A549 (cell line): ENCODE measurements around the gene FSTL4. TPM values are rescaled to one million over a fixed set of nuclear protein-coding genes. Genes with fewer than 3 reads are reported as not detected.

Experiments used
- ATAC-seq, 2 experiments: fragments of 200-7000 bp in 1 of 2; fragments of >200 bp in 1 of 2; cut with Nextera tagmentation in 1 of 2; cut with Tn5 transposase in 1 of 2; 3 replicates each; pipeline versions ENCODE4 v1.8.0 to v1.9.1; 2018 to 2020; ENCODE audit warnings: mild to moderate bottlenecking in 1 of 2, moderate library complexity in 1 of 2
- CTCF ChIA-PET: fragments of 300-600 bp; sonication (Branson Sonifier 250); formaldehyde crosslinking; extraction: SDS; loops from one replicate; lab custom pipeline; 2021; ENCODE audit warnings: antibody characterized with exemption, inconsistent platforms; lab: Yijun Ruan, JAX
- POLR2A ChIA-PET: fragments of 350-600 bp; formaldehyde crosslinking; extraction: SDS; loops from one replicate; lab custom pipeline; 2021; ENCODE audit warnings: antibody characterized with exemption, inconsistent platforms; lab: Yijun Ruan, JAX
- DNase-seq, 2 experiments: peaks; one replicate each; pipeline versions ENCODE4 v3.0.0 to v3.0.0-alpha.2; 2011 to 2016; ENCODE audit warnings: low read depth in 1 of 2, low spot score in 1 of 2
- FAIRE-seq: peaks from 2 replicates; lab custom pipeline; 2011; peaks lifted over from hg19 to GRCh38; lab: Jason Lieb, UNC
- H3K27ac ChIP-seq, 2 experiments: fragments of >200 bp; sonication (Bioruptor Twin); formaldehyde crosslinking; 3 replicates each; pipeline ENCODE4 v1.5.1; 2016 to 2017
- H3K4me1 ChIP-seq: fragments of >200 bp; sonication (Bioruptor Twin); formaldehyde crosslinking; 3 replicates; pipeline ENCODE4 v1.6.1; 2016
- H3K4me2 ChIP-seq: fragments of >200 bp; sonication (Bioruptor Twin); formaldehyde crosslinking; 3 replicates; pipeline ENCODE4 v1.6.1; 2016
- H3K4me3 ChIP-seq: fragments of >200 bp; sonication (Bioruptor Twin); formaldehyde crosslinking; 3 replicates; pipeline ENCODE4 v1.5.1; 2016
- H3K9me3 ChIP-seq: fragments of >200 bp; sonication (Bioruptor Twin); formaldehyde crosslinking; 3 replicates; pipeline ENCODE4 v1.6.1; 2016
- BCL3 ChIP-seq: fragments of >200 bp; sonication (Bioruptor Twin); formaldehyde crosslinking; IDR thresholded peaks from 3 replicates; pipeline ENCODE4 v1.6.1; 2016
- BHLHE40 ChIP-seq: IDR thresholded peaks from 2 replicates; pipeline ENCODE4 v1.6.1; 2012; ENCODE audit warnings: low read depth, low read length, inconsistent platforms
- CBX2 ChIP-seq: fragments of 200-600 bp; sonication (generic); IDR thresholded peaks from 2 replicates; pipeline ENCODE4 v1.6.1; 2016; ENCODE audit warnings: low read depth, mild to moderate bottlenecking, borderline replicate concordance
- CBX8 ChIP-seq: fragments of 200-600 bp; sonication (generic); IDR thresholded peaks from 2 replicates; pipeline ENCODE4 v1.6.1; 2016
- CHD4 ChIP-seq: fragments of 200-600 bp; sonication (generic); IDR thresholded peaks from 2 replicates; pipeline ENCODE4 v1.6.1; 2016; ENCODE audit warnings: antibody characterized with exemption, mild to moderate bottlenecking, borderline replicate concordance
- CTCF ChIP-seq: fragments of >200 bp; sonication (Bioruptor Twin); formaldehyde crosslinking; IDR thresholded peaks from 3 replicates; pipeline ENCODE4 v1.5.1; 2016
- EHF ChIP-seq: fragments of 250-450 bp; sonication (Bioruptor Pico); IDR thresholded peaks from 2 replicates; pipeline ENCODE4 v1.5.0; 2020; ENCODE audit warnings: mild to moderate bottlenecking
- EHMT2 ChIP-seq: fragments of 200-600 bp; sonication (generic); IDR thresholded peaks from 2 replicates; pipeline ENCODE4 v1.6.1; 2016; ENCODE audit warnings: antibody characterized with exemption, low read depth, mild to moderate bottlenecking, moderate library complexity
- EP300 ChIP-seq, 2 experiments: fragments of >200 bp; sonication (Bioruptor Twin); formaldehyde crosslinking; IDR thresholded peaks; 2 replicates in 1 of 2; 3 replicates in 1 of 2; pipeline ENCODE4 v1.6.1; 2016 to 2017
- ESRRA ChIP-seq: fragments of 150-350 bp; IDR thresholded peaks from 2 replicates; pipeline ENCODE4 v1.6.1; 2014; ENCODE audit warnings: mild to moderate bottlenecking, low read length, borderline replicate concordance
- FOSB ChIP-seq: fragments of 250-450 bp; sonication (Bioruptor Pico); IDR thresholded peaks from 2 replicates; pipeline ENCODE4 v1.5.0; 2020; ENCODE audit warnings: mild to moderate bottlenecking, moderate library complexity
- HES2 ChIP-seq: fragments of >200 bp; sonication (Bioruptor Twin); formaldehyde crosslinking; IDR thresholded peaks from 2 replicates; pipeline ENCODE4 v1.6.1; 2016
- HOXA7 ChIP-seq: fragments of 250-450 bp; sonication (Bioruptor Pico); IDR thresholded peaks from 2 replicates; pipeline ENCODE4 v1.5.0; 2020; ENCODE audit warnings: mild to moderate bottlenecking, moderate library complexity
- KDM5A ChIP-seq: fragments of 200-600 bp; sonication (generic); IDR thresholded peaks from 2 replicates; pipeline ENCODE4 v1.6.1; 2016; ENCODE audit warnings: antibody characterized with exemption, mild to moderate bottlenecking
- MAZ ChIP-seq: fragments of 150-350 bp; IDR thresholded peaks from 2 replicates; pipeline ENCODE4 v1.6.1; 2014; ENCODE audit warnings: antibody characterized with exemption, low read depth, low read length, borderline replicate concordance
- MYC ChIP-seq: IDR thresholded peaks from 2 replicates; pipeline ENCODE4 v1.6.1; 2012; ENCODE audit warnings: mild to moderate bottlenecking, inconsistent platforms, low read length, improper control_type of control experiment, borderline replicate concordance
- NPAS2 ChIP-seq: fragments of 250-450 bp; sonication (Bioruptor Pico); IDR thresholded peaks from 2 replicates; pipeline ENCODE4 v1.8.0; 2022; ENCODE audit warnings: mild to moderate bottlenecking, moderate library complexity, borderline replicate concordance
- RAD21 ChIP-seq, 2 experiments: fragments of >200 bp in 1 of 2; sonication (Bioruptor Twin) in 1 of 2; formaldehyde crosslinking in 1 of 2; IDR thresholded peaks in 1 of 2; conservative IDR thresholded peaks in 1 of 2; 2 replicates in 1 of 2; 3 replicates in 1 of 2; pipeline ENCODE4 v1.6.1; 2012 to 2018; ENCODE audit warnings: inconsistent platforms in 1 of 2
- RCOR1 ChIP-seq: fragments of 150-350 bp; IDR thresholded peaks from 2 replicates; pipeline ENCODE4 v1.6.1; 2014; ENCODE audit warnings: antibody characterized with exemption, low read length, low read depth
- REST ChIP-seq: fragments of 200-600 bp; sonication (generic); IDR thresholded peaks from 2 replicates; pipeline ENCODE4 v1.6.1; 2016; ENCODE audit warnings: antibody characterized with exemption, mild to moderate bottlenecking, moderate library complexity
- SMC3 ChIP-seq: fragments of >200 bp; sonication (Bioruptor Twin); formaldehyde crosslinking; IDR thresholded peaks from 3 replicates; pipeline ENCODE4 v1.6.1; 2018; ENCODE audit warnings: inconsistent platforms
- TFCP2L1 ChIP-seq: fragments of 250-450 bp; sonication (Bioruptor Pico); IDR thresholded peaks from 2 replicates; pipeline ENCODE4 v1.5.0; 2021; ENCODE audit warnings: mild to moderate bottlenecking
- ZFP36 ChIP-seq: fragments of 450-650 bp; IDR thresholded peaks from 2 replicates; pipeline ENCODE4 v1.6.1; 2014; ENCODE audit warnings: borderline replicate concordance; ENCODE audit not compliant: partially characterized antibody
- ZSCAN20 ChIP-seq: fragments of 250-450 bp; sonication (Bioruptor Pico); IDR thresholded peaks from 2 replicates; pipeline ENCODE4 v1.8.0; 2022; ENCODE audit warnings: mild to moderate bottlenecking, moderate library complexity
- WGBS: methylation state at CpG from one replicate; pipeline ENCODE4 v1.1.6; 2017; ENCODE audit errors: missing lambda C conversion rate; 5-methylcytosine and 5-hydroxymethylcytosine counted together
- polyA plus RNA-seq, 4 experiments: library from polyadenylated mRNA; depleted of rRNA in 3 of 4; stranded (reverse); fragments of >200 nt; fragmentation: RNase III in 1 of 4; extraction: RNeasy Plus Mini Kit Qiagen cat#74134 plus additional on column Dnase treatment in 1 of 4; gene quantifications; 2 replicates in 3 of 4; 3 replicates in 1 of 4; pipeline ENCODE4 v1.2.3, GENCODE V29; 2011 to 2017
- TF ChIP-seq, protein P1 (sequence below): IDR thresholded peaks from 2 replicates; pipeline ENCODE4 v1.6.1; 2012; ENCODE audit warnings: low read depth, borderline replicate concordance

Gene FSTL4
- polyA plus RNA-seq, 2 of the 4 experiments (the other 2 are of a cell fraction), result 1.6 to 1.8 TPM

DNA sequence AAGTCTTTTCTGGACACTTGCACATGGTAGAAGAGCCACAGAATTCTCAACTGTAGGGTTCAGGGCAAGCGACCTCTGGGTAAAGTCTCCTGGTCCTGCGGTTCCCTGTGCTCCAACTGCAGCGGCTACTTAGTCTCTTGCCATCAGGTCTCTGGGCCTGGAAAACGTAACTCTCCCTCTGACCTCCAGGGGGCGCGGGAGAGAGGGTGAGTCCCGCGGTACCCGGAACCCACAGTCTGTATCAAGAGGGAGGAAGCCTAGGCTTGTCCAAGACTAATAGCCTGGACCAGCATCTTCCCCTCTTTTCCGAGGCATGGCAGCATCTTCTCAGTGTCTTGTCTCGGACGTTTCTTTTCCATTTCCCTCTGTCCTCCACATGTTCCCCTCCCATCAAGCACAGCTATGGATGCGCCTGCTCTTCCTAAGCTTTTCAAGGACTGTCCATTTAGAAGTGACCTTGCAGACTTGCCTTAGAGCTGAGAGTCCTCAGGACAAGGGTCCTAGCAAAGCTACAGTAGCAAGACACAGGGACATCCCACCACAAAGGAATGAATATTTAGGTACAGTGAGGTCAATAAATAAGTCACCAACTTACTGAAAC, 59.3 kb downstream of the FSTL4 start:
- ChIA-PET CTCF (interaction anchor here (0.7 to 5.4 kb wide), 8 partner anchors 10 to 317 kb away, joined by 3 to 34 read pairs (median 6); no protein-coding TSS in a partner anchor), POLR2A (interaction anchor here (0.6 kb wide), 1 partner anchor 13 kb away, joined by 3 read pairs; no protein-coding TSS in a partner anchor)
- Histone ChIP-seq H3K9me3 (no peaks in the 10 kb centered on the region), H3K4me3 (no peak overlapping the region), H3K4me2 (no peak overlapping the region), H3K4me1 (no peaks in the 10 kb centered on the region), H3K27ac (no peak overlapping the region)
- ATAC-seq, result peak; percentile 96 to 99
- WGBS, result 16% methylated on average over 13 of the region's 13 CpGs
- TF ChIP-seq CTCF (peak; percentile 64), EP300 (IDR thresholded peaks at IDR 0.05) (no peak), SMC3 (peak; percentile 62), RCOR1 (no peak), TFCP2L1 (CRISPR knock-in tag) (no peak), EHF (CRISPR knock-in tag) (no peak), RAD21 (conservative IDR thresholded peaks at IDR 0.05 in 1 of 2, IDR thresholded peaks at IDR 0.05 in 1 of 2) (peak; percentile 44 to 62; a peak in 4 of 5 replicates), ZFP36 (no peak)
- TF ChIP-seq, protein P1, sequence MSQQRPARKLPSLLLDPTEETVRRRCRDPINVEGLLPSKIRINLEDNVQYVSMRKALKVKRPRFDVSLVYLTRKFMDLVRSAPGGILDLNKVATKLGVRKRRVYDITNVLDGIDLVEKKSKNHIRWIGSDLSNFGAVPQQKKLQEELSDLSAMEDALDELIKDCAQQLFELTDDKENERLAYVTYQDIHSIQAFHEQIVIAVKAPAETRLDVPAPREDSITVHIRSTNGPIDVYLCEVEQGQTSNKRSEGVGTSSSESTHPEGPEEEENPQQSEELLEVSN, result no peak
- no peak for FAIRE-seq
- peak; percentile 61 to 62 for DNase-seq

DNA sequence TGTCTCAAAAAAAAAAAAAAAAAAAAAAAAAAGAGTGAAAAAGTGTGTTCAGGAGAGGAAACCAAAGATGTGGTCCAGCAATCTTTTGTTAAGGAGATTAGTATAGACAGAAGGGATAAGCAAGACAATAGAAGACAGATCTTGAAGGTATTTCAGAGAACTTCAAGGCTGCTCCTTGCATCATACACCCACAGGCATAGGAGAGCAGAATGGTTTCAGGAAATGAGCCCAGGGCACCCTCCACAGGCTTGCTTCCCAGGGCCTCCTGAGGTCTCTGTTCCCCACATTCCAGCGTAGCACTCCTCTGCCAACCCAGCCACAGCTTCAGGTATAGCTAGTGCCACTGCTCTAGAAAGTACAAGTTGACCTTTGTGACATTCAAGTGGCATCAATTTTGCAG, 65.8 kb downstream of the FSTL4 start:
- ATAC-seq (no peak), DNase-seq (no peak), FAIRE-seq (no peak)
- H3K4me1 ChIP-seq, result no peaks in the 10 kb centered on the region
- H3K4me2 ChIP-seq, result no peak overlapping the region
- WGBS, result 7% methylated on average over 1 of the region's 1 CpG
- CTCF ChIA-PET, result interaction anchor here (1.5 kb wide), 1 partner anchor 322 kb away, joined by 6 read pairs; no protein-coding TSS in a partner anchor
- TF ChIP-seq SMC3, result no peak
- H3K4me3 ChIP-seq, result no peak overlapping the region
- no peak overlapping the region for H3K27ac ChIP-seq
- no peaks in the 10 kb centered on the region for H3K9me3 ChIP-seq
- POLR2A ChIA-PET, result no interaction called here

DNA sequence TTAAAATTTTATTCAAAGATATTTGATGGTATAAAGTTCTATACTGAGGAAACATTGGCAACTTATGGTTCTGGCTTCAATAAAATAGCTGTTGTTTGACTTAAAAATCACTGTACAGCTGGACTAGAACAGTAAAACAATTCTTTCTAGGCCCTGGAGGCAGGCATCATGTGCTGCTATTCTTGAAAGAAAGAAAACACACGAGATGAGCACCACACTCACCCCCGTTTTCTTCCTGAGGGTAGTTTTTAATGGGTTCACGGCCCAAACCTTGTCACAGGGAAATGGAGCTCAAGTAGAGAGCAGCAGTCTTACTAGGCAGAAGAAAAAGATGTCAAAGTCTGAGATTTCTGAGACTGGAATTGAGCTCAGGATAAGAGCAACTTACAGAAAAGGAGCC, 68.0 kb downstream of the FSTL4 start:
- H3K4me1 ChIP-seq, result no peaks in the 10 kb centered on the region
- H3K4me3 ChIP-seq, result no peak overlapping the region
- DNase-seq (no peak), ATAC-seq (no peak), FAIRE-seq (no peak)
- WGBS, result 4% methylated on average over 3 of the region's 3 CpGs
- ChIA-PET POLR2A (no interaction called here), CTCF (interaction anchor here (0.9 to 1.1 kb wide), 3 partner anchors 15 to 121 kb away, joined by 3 to 5 read pairs (median 3); no protein-coding TSS in a partner anchor)
- H3K27ac ChIP-seq, result no peak overlapping the region
- no peak overlapping the region for H3K4me2 ChIP-seq
- TF ChIP-seq NPAS2 (CRISPR knock-in tag) (no peak), HOXA7 (no peak), CBX8 (no peak), FOSB (CRISPR knock-in tag) (no peak), HES2 (no peak), KDM5A (no peak), BHLHE40 (no peak), EP300 (IDR thresholded peaks at IDR 0.05) (no peak), CHD4 (no peak), EHMT2 (no peak), REST (no peak), MYC (no peak), MAZ (no peak), ESRRA (no peak), SMC3 (no peak), ZSCAN20 (CRISPR knock-in tag) (no peak), BCL3 (no peak), CBX2 (no peak)
- H3K9me3 ChIP-seq, result no peaks in the 10 kb centered on the region
